ENCODE data around the gene MTCH1. TPM values are rescaled to one million over a fixed set of nuclear protein-coding genes. Genes with fewer than 3 reads are reported as not detected.
A peak's percentile ranks its signal among the peaks of the same experiment; 100 is the strongest.

Gene MTCH1
- total RNA-seq, 4 donors from 2014 or later = 85.6 to 127 (median 116) TPM

DNA sequence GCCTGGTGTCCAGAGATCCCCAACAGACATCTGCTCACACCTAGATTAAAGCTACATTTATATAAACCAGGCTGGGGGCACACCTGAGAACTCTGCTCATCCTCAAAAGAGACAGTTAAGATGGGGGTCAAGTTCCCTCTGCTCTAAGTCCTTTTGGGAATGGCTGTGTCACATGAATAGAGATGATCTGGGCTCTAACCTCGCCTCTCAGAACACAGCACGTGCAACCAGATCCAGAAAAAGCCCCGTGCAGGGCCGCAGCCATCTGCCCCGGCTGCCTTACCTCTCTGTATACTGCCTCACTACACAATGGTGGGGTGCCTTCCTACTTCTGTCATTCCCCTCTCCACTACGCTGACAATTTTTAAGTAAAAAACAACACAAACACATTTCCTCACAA is 5.9 kb downstream of the MTCH1 start:
- intact Hi-C loops (cut with DNase I; ENCODE audit: low total_unique reads) = loop anchor here (2.0 to 10.0 kb wide), 2 partner anchors 51 to 385 kb away; partner anchors contain the start of gene SRSF3
- DNase-seq (no peak), ATAC-seq (peak; percentile 52 to 57)
- TF ChIP-seq, protein P1, sequence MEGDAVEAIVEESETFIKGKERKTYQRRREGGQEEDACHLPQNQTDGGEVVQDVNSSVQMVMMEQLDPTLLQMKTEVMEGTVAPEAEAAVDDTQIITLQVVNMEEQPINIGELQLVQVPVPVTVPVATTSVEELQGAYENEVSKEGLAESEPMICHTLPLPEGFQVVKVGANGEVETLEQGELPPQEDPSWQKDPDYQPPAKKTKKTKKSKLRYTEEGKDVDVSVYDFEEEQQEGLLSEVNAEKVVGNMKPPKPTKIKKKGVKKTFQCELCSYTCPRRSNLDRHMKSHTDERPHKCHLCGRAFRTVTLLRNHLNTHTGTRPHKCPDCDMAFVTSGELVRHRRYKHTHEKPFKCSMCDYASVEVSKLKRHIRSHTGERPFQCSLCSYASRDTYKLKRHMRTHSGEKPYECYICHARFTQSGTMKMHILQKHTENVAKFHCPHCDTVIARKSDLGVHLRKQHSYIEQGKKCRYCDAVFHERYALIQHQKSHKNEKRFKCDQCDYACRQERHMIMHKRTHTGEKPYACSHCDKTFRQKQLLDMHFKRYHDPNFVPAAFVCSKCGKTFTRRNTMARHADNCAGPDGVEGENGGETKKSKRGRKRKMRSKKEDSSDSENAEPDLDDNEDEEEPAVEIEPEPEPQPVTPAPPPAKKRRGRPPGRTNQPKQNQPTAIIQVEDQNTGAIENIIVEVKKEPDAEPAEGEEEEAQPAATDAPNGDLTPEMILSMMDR (IDR thresholded peaks at IDR 0.05 in 4 of 5, conservative IDR thresholded peaks at IDR 0.05 in 1 of 5) = no peak
- TF ChIP-seq POLR2A (IDR thresholded peaks at IDR 0.05) = no peak
- Histone ChIP-seq H3K4me1 (peaks cover 47 to 52% of the 10 kb centered on the region in 2 donors), H3K4me3 (no peak overlapping the region), H3K9me3 (no peaks in the 10 kb centered on the region), H3K27ac (peak overlapping the region; percentile 44 to 70 (median 62)), H3K27me3 (no peaks in the 10 kb centered on the region), H3K36me3 (peaks cover 0 to 34% of the 10 kb centered on the region in 2 donors)
- in situ Hi-C loops (cut with MboI; ENCODE audit: low sequenced_read_pairs in 4 of 4) = loop anchor here in 1 of 4 donors (10.0 kb wide), 1 partner anchor 95 kb away; the partner anchor contains the start of gene C6orf89

DNA sequence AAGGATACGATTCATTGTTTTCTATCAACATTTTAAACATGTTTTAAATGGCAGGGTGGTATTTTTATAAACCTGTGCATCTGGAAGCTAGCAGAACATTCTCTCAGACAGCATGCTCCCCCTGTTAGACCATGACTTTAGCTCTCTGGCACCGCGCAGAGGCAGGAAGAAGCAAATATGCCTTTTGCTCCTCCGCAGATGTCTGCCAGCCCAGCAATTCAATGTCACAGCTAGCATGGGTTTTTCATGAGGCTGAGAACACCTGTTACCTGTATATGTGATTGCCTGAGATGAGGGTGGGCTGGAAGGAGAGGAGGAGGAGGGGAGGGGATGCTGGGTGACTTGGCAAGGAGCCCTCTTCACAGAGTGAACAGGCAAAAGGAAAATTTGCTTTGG is 6.7 kb downstream of the MTCH1 start:
- peaks cover 41 to 47% of the 10 kb centered on the region in 2 donors for H3K4me1 ChIP-seq
- no peaks in the 10 kb centered on the region for H3K27me3 ChIP-seq
- DNase-seq (peak; percentile 26 to 62), ATAC-seq (peak; percentile 63 to 68)
- in situ Hi-C loops (cut with MboI; ENCODE audit: low sequenced_read_pairs in 4 of 4) = no loop called here
- H3K4me3 ChIP-seq = no peak overlapping the region
- H3K27ac ChIP-seq = peak overlapping the region; percentile 44 to 70 (median 62)
- peaks cover 4 to 42% of the 10 kb centered on the region in 2 donors for H3K36me3 ChIP-seq
- H3K9me3 ChIP-seq = no peaks in the 10 kb centered on the region
- intact Hi-C loops (cut with DNase I; ENCODE audit: low total_unique reads) = loop anchor here (1.0 kb wide), 2 partner anchors 39 to 94 kb away; partner anchors contain the start of gene C6orf89
- TF ChIP-seq POLR2A (IDR thresholded peaks at IDR 0.05) = no peak
- TF ChIP-seq, protein P1 (IDR thresholded peaks at IDR 0.05 in 4 of 5, conservative IDR thresholded peaks at IDR 0.05 in 1 of 5) = peak in 4 of 5 experiments; percentile 41 to 56 (median 48)

DNA sequence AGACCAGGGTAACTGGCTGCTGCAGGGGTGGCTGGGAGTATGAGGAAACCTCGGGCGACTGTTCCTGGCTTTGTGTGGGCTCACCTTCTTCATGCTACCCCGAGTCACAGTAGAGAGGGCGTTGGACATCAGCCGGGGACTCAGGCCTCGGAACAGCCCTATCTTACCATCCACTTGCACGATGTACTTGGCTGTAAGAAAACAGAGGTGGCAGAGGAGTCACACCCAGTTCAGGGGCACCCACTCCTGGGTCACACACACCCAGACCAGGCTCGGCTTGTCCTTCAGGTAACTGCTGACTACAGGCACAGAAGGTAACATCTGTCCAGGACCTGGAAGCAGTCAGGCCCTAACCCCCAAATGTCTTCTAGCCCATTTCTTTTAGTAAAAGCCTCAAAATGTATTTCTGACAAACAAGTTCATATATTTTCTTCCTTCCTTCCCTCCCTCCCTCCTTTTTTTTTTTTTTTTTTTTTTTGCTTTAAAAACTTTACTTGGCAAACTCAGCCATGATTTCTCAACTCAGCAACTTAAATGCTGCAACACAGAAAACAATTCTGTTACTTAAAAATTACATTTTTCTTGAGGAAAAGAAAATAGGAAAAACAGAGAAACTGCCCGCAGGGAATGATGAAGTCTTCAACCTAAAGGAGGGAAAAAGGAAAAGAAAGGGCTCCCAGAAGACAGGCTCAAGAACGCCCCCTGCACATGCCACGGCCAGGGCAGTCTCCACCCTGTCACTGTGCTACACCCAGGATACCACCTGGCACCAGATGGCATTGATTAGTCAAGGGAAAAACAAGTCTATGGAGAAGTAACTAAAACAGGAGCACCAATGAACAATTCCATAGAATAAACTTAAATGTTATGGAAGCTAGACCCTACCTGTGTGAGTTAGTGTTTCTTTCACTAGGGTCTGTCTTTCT is 7.3 kb downstream of the MTCH1 start:
- DNase-seq (no peak), ATAC-seq (no peak)
- intact Hi-C loops (cut with DNase I; ENCODE audit: low total_unique reads) = loop anchor here (1.0 kb wide), 2 partner anchors 40 to 93 kb away; partner anchors contain the start of gene C6orf89
- Histone ChIP-seq H3K27me3 (no peaks in the 10 kb centered on the region), H3K27ac (peak overlapping the region in 3 of 4 donors; percentile 29 to 62 (median 44)), H3K9me3 (no peaks in the 10 kb centered on the region), H3K4me1 (peaks cover 35 to 41% of the 10 kb centered on the region in 2 donors), H3K36me3 (peaks cover 5 to 49% of the 10 kb centered on the region in 2 donors), H3K4me3 (no peak overlapping the region)
- TF ChIP-seq, protein P1 (IDR thresholded peaks at IDR 0.05 in 4 of 5, conservative IDR thresholded peaks at IDR 0.05 in 1 of 5) = no peak
- TF ChIP-seq POLR2A (IDR thresholded peaks at IDR 0.05) = no peak
- in situ Hi-C loops (cut with MboI; ENCODE audit: low sequenced_read_pairs in 4 of 4) = no loop called here

DNA sequence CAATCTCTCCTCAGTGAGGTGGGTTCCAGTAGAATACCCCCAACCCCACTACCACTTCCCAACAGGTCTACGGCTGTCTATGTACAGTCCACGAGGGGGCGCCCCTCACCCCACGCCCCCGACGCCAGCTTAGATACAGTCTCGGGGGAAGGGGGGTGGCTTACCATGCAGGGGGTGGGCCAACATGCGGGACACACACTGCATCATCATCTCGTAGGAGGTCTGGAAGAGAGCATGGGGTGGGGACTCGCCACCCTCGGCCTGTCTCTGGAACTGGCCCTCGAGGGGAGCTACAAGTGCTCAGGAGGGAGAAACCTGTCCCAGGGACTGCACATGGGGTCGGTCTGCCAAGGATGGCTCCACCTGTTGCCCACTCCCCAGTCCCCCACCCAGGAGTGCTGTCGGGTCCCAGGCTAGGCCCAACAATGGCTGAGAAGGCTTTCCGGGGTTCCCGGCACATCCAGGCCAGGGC is 8.5 kb downstream of the MTCH1 start:
- in situ Hi-C loops (cut with MboI; ENCODE audit: low sequenced_read_pairs in 4 of 4) = no loop called here
- Histone ChIP-seq H3K36me3 (peaks cover 5 to 61% of the 10 kb centered on the region in 2 donors), H3K9me3 (no peaks in the 10 kb centered on the region), H3K4me1 (peaks cover 25 to 31% of the 10 kb centered on the region in 2 donors), H3K27me3 (no peaks in the 10 kb centered on the region), H3K27ac (no peak overlapping the region), H3K4me3 (no peak overlapping the region)
- intact Hi-C loops (cut with DNase I; ENCODE audit: low total_unique reads) = no loop called here
- DNase-seq = no peak
- ATAC-seq = no peak
- TF ChIP-seq, protein P1 (IDR thresholded peaks at IDR 0.05 in 4 of 5, conservative IDR thresholded peaks at IDR 0.05 in 1 of 5) = peak in 4 of 5 experiments; percentile 19 to 53 (median 44)
- no peak for TF ChIP-seq POLR2A (IDR thresholded peaks at IDR 0.05)

All from gastrocnemius medialis (tissue), 4 donors.